Mucosa of gallbladder (tissue), 1 donor: Measurements from ENCODE around the gene EYA2. TPM values are rescaled to one million over a fixed set of nuclear protein-coding genes. Genes with fewer than 3 reads are reported as not detected.
"Not testable (repeated sequence)": the region's sequence is repeated elsewhere in the genome, so short reads cannot be mapped to it uniquely, and the experiment has no call there.

Experiments used
- DNase-seq: peaks from one replicate; pipeline ENCODE4 v3.0.0-alpha.2; 2020; ENCODE audit warnings: low spot score
- total RNA-seq: library from RNA; stranded (reverse); gene quantifications from one replicate; pipeline ENCODE4 v1.2.1, GENCODE V29; 2021
- donor health status: DM: no; HTN: no; CAD: no.

Gene EYA2
- total RNA-seq, 1 donor from 2014 or later = 2.1 TPM

DNA sequence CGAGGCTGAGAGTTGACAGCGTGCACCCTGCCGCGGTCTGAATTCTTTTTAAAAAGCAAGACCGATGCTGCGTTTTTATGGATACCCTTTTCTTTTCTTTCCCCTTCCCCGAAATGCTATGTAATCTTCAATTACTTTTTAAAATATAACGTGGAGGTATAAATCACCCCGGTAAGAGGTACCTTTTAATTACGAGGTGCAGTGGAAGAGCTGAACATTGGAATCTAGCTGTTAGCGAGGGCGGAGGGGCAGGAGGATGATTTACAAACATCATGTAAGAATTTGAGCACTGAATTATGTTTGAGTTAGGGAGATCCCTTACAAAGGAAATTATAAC lies 1.2 kb downstream of the EYA2 start:
- no peak for DNase-seq

DNA sequence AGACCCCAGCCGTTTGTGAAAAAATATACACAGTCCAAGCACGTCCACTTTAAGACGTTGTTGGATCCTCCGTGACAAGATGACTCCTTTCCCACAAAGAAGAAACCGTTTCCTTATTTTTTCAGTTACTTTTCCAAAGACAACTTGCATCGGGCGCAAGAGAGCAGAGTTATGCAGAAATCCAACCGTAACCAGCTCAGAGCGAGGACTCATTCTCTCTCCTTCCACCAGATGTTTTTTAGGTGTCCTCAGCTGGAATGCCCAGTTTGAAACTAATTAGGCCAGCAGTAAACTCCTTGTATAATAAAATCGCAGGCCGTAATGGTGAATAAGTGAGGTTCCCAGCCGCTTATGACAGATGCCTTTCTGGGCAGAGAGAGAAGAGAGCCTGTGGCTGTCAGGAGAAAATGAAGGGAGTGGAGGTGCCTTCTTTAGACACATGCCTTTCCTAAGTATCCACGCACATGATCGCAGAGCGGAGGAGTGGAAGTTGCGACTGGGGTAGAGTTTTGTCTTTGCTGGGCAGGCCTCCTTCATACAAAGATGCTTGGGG lies 2.8 kb downstream of the EYA2 start:
- DNase-seq = no peak

DNA sequence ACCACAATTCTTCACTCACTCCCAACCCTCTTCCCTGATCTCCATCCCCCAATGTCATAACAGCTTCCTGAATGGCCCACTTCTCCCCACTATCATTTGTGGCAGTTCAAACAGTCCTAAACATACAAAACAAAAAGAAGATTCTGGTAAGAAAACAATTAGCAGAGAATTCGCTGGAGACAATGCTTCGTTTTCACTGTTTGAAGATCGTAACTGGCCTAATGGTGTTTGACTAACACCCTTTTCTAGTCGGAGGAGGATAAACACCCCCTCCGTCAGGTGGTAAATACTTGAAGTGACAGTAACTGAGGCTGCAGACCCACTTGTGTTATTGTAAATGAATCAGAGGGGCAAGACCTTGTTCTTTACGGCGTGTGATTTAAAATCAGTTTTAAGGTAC lies 3.8 kb downstream of the EYA2 start:
- DNase-seq = no peak

GRCh38 chr20:46899621-46900020 lies 5.0 kb downstream of the EYA2 start:
- DNase-seq = no peak

DNA sequence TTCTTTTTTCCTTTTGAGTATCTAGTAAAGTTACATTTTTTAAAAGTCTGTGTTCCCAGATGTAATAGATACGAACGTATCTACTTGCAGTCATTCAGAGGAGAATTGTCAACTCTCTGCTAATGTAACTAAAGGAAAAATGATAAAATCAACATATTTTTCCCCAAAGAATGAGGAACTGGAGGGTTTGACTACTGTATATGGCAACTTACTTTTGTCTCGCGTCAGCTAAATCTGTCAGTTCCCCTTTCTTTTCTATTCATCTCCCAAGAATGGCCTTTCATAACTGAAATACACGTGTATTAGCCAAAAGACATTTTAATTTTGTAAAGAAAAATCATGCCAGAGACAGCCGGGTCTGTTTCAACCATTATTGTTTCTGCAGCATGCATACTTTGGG lies 5.4 kb downstream of the EYA2 start:
- DNase-seq = no peak

GRCh38 chr20:46900826-46901225 lies 6.2 kb downstream of the EYA2 start:
- DNase-seq = no peak

DNA sequence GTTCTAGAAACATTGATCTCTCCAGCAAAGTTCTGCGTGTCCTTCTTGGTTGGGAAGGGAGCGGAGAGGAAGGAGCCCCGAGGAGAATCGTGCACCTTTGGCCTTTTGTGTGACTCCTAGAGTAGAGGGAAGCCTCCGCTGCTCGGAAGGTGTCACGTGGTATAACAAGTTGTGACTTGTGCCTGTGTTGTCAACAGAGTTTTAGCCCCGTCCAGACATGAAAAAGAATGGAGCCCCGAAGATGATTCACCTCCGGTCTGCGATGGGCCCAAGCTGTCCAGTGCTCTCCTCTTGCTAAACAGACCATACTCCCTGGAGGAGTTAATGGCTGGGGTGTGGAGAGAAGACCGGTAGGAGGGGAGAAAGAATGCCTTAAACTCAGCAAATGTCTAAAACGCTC lies 7.0 kb downstream of the EYA2 start:
- DNase-seq = no peak

DNA sequence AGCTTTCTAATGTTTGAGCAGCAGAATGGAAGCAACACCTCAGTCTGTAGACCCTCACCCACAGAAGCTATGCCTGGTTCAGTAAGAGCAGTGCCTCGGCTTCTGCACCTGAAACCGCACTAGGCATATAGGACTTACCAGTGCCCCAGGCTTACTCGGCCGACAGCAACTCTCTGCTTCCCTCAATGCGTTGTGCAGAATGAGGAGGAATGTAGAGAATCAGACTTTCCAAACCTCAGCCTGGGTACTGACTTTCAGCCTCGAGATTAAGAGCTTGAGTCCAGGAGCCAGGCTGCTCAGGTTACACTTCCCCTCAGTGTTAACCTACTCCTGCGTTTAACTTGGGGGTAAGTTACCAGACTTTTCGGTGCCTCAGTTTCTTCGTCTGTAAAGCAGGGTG lies 8.6 kb downstream of the EYA2 start:
- DNase-seq = no peak

DNA sequence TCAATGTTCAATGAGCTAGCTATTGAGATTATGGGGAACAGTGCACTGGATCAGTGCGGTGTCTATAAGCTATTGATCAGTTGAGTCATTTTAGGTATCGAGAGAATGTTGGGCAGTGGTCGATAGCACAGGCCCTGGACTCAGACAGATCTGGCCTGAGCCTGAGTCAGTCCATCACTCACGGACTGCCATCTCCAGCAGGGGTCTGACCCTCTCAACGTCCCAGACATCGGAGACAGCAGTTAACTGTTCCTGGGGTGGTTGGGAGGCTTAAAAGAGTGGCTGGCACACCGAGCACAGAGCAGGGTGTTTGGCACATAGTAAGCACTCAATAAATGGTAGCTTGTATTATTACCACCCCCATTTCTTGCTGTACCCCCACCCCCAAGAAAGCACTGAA lies 9.3 kb downstream of the EYA2 start:
- DNase-seq = no peak

GRCh38 chr20:46905364-46906125 lies 10.9 kb downstream of the EYA2 start:
- no peak for DNase-seq

GRCh38 chr20:46913329-46914044 lies 18.8 kb downstream of the EYA2 start:
- no peak for DNase-seq

- no peak for DNase-seq
These were observed 20.2 kb downstream of the EYA2 start for GRCh38 chr20:46914789-46915379.

DNA sequence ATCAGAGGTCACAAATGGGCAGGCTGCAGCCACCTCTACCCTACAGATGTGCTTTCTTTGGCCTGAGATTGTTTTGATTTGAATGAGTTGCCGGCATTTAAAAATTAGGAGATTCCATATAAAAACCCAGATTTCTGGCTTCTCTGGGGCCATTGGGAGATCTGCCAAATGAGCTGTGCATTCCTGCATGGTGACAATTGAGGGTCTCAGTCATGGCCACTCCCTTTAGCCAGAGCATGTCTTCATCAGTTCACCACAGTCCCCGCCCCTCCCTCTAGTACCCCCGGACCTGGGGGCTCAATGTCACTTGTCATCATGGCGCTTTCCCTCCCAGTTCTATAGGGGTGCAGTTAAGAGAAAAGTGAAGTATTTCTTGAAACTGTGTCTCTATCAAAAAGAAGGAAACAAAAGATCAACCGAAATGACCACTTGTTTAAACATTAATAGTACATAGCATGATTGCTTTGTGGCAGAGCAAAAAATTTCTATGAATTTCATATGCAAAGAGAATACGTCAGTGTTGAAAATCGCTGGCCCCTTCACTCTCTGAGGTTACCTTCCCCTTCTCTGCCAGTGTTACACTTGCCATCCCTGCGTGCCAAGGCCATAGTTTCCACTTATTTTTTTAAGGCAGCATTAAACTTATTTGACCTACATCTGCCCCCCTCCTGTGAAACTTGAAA lies 21.1 kb downstream of the EYA2 start:
- no peak for DNase-seq

DNA sequence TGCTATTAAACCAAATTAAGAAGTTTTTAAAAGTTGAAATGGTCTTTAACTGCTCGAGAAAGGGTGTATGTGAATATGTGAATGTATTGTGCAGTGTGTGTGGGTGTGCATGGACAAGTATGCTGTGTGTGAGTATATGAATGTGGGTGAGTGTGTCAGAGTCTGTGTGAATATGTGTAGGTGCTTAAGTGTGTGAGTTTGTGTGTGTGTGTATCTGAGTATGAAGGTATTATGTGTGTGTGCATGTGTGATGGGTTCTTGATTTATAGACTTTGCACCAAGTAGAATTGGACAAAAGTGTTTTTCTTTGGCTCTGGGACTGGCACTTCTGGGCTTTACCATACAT lies 21.6 kb downstream of the EYA2 start:
- DNase-seq = no peak

DNA sequence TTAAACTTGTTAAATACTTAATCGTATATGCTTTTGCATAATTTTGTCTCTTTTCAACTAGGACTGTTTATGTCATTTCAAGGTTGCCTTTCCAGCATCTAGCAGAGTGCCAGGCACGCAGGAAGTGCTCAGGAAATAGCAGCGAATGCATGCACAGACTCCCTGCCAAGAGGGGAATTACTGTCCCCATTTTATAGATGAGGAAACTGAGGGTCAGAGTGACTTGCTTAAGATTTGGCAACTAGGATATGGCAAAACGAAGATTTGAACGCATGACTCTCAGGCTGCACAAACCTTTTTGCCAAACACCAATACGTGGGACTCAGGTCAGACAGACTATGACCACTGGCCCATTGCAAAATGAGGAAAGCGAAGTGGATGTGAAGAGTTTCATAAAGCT lies 22.5 kb downstream of the EYA2 start:
- no peak for DNase-seq

- no peak for DNase-seq
These were observed 25.5 kb downstream of the EYA2 start for GRCh38 chr20:46920114-46920513.

- not testable (repeated sequence) for DNase-seq
These were observed 28.2 kb downstream of the EYA2 start for GRCh38 chr20:46922841-46923240.

- DNase-seq = no peak
These were observed 28.9 kb downstream of the EYA2 start for GRCh38 chr20:46923550-46923949.

- DNase-seq = no peak
These were observed 34.0 kb downstream of the EYA2 start for GRCh38 chr20:46928580-46929132.

DNA sequence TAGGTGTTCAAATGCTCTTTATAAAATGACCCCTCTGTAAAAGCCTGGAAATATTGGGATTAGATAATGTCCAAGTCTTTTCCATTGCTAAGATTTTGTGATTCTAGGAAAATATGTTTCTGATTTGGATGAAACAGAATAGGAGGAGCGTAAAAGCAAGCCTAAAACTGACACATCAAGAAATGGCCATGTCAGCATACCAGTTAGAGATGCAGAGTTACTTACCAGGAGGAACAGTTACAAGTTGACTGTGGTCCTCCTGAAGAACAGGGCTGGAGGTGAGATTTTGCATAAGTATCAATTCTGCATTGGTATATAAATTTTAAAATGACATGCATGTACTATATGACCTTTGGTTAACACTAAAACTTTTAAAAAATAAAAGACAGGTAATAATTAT lies 35.3 kb downstream of the EYA2 start:
- no peak for DNase-seq

- DNase-seq = no peak
These were observed 36.1 kb downstream of the EYA2 start for GRCh38 chr20:46930640-46931339.

DNA sequence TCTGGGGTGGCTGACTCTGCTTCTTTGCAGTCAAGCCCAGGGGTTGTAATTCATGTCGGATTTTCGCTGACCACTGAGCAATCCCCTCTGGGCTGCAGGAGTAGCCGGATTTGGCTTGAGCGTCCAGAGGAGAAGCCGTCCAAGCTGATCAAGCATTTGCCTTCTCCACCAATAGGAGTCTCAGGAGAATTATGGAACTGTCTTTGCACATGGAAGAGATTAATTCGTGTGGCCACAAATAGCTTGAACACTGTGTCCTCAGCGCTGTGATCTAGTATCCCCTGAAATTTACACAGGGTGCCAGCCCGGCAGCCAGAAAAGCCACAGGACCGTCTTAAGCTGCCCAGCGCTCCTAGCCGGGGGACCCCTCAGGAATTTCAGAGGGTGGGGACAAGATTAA lies 37.1 kb downstream of the EYA2 start:
- no peak for DNase-seq
